ENCODE results near the gene ZBED1. TPM values are rescaled to one million over a fixed set of nuclear protein-coding genes. Genes with fewer than 3 reads are reported as not detected.

The ZBED1 gene
- total RNA-seq, 6 experiments from 2014 or later, result 21.7 to 44.6 (median 36.9) TPM

GRCh38 chrX:2546496-2546895 is 45.7 kb upstream of the ZBED1 start:
- ATAC-seq, result no peak
- intact Hi-C loops (cut with DNase I), result no loop called here
- Histone ChIP-seq H3K36me3 (no peaks in the 10 kb centered on the region), H3K9me3 (no peaks in the 10 kb centered on the region), H3K27me3 (no peaks in the 10 kb centered on the region), H3K4me3 (no peak overlapping the region), H3K27ac (no peak overlapping the region), H3K4me1 (no peaks in the 10 kb centered on the region)
- 83% methylated on average over 1 of the region's 1 CpG for WGBS (ENCODE audit: insufficient coverage, low coverage, low lambda C conversion rate, missing lambda C conversion rate)
- no peak for DNase-seq
- TF ChIP-seq CTCF (IDR thresholded peaks at IDR 0.05), result no peak

- ATAC-seq (no peak), DNase-seq (no peak)
- intact Hi-C loops (cut with DNase I), result no loop called here
- no peaks in the 10 kb centered on the region for H3K27me3 ChIP-seq
- no peak overlapping the region for H3K27ac ChIP-seq
- no peak overlapping the region for H3K4me3 ChIP-seq
- no peaks in the 10 kb centered on the region for H3K4me1 ChIP-seq
- no peak for TF ChIP-seq POLR2A (IDR thresholded peaks at IDR 0.05)
- no peak for TF ChIP-seq CTCF (IDR thresholded peaks at IDR 0.05)
- WGBS (ENCODE audit: insufficient coverage, low coverage, low lambda C conversion rate, missing lambda C conversion rate), result 42% methylated on average over 1 of the region's 1 CpG
- no peaks in the 10 kb centered on the region for H3K36me3 ChIP-seq
- no peaks in the 10 kb centered on the region for H3K9me3 ChIP-seq
Observed at GRCh38 chrX:2545144-2545543, 44.4 kb upstream of the ZBED1 start.

- no peaks in the 10 kb centered on the region for H3K4me1 ChIP-seq
- 61% methylated on average over 4 of the region's 7 CpGs for WGBS (ENCODE audit: insufficient coverage, low coverage, low lambda C conversion rate, missing lambda C conversion rate)
- H3K4me3 ChIP-seq, result no peak overlapping the region
- no peak overlapping the region for H3K27ac ChIP-seq
- H3K36me3 ChIP-seq, result no peaks in the 10 kb centered on the region
- ATAC-seq (no peak), DNase-seq (no peak)
- H3K27me3 ChIP-seq, result no peaks in the 10 kb centered on the region
- TF ChIP-seq POLR2A (IDR thresholded peaks at IDR 0.05), result no peak
- TF ChIP-seq CTCF (IDR thresholded peaks at IDR 0.05), result no peak
- intact Hi-C loops (cut with DNase I), result no loop called here
- no peaks in the 10 kb centered on the region for H3K9me3 ChIP-seq
Observed at GRCh38 chrX:2542826-2543521, 42.2 kb upstream of the ZBED1 start.

GRCh38 chrX:2541603-2542002 is 40.8 kb upstream of the ZBED1 start:
- ATAC-seq (no peak), DNase-seq (no peak)
- no peaks in the 10 kb centered on the region for H3K27me3 ChIP-seq
- TF ChIP-seq CTCF (IDR thresholded peaks at IDR 0.05) (no peak), POLR2A (IDR thresholded peaks at IDR 0.05) (no peak)
- intact Hi-C loops (cut with DNase I), result no loop called here
- 68% methylated on average over 6 of the region's 8 CpGs for WGBS (ENCODE audit: insufficient coverage, low coverage, low lambda C conversion rate, missing lambda C conversion rate)
- no peaks in the 10 kb centered on the region for H3K9me3 ChIP-seq
- no peak overlapping the region for H3K4me3 ChIP-seq
- H3K4me1 ChIP-seq, result no peaks in the 10 kb centered on the region
- H3K36me3 ChIP-seq, result no peaks in the 10 kb centered on the region
- no peak overlapping the region for H3K27ac ChIP-seq

All from right lobe of liver (tissue), 6 donors.